Neural cell (in vitro differentiated cells): ENCODE measurements around the gene SFRP2.

Source experiments
- CTCF ChIP-seq: fragments of 450-650 bp; IDR thresholded peaks from 2 replicates; pipeline ENCODE4 v1.5.1; 2014; ENCODE audit warnings: antibody characterized with exemption, mild to moderate bottlenecking, moderate library complexity; ENCODE audit not compliant: poor library complexity, severe bottlenecking
- EP300 ChIP-seq: fragments of 450-650 bp; conservative IDR thresholded peaks from 2 replicates; pipeline ENCODE4 v1.6.1; 2014; ENCODE audit warnings: antibody characterized with exemption, mild to moderate bottlenecking, moderate library complexity; ENCODE audit not compliant: poor library complexity, severe bottlenecking
- EZH2 ChIP-seq: fragments of 200-600, 300-800 bp; shearing (Covaris generic), sonication (generic); IDR thresholded peaks from 2 replicates; pipeline ENCODE4 v1.6.1; 2014; ENCODE audit warnings: antibody characterized with exemption, low read length, borderline replicate concordance, mild to moderate bottlenecking; ENCODE audit not compliant: insufficient read depth, poor library complexity, severe bottlenecking
- POLR2AphosphoS5 ChIP-seq: IDR thresholded peaks from 2 replicates; pipeline ENCODE4 v1.6.1; 2012
- RAD21 ChIP-seq: fragments of 450-650 bp; conservative IDR thresholded peaks from 2 replicates; pipeline ENCODE4 v1.6.1; 2014; ENCODE audit warnings: antibody characterized with exemption, mild to moderate bottlenecking, moderate library complexity
- REST ChIP-seq: IDR thresholded peaks from 2 replicates; pipeline ENCODE4 v1.6.1; 2012; ENCODE audit warnings: borderline replicate concordance
- SMC3 ChIP-seq: fragments of 450-650 bp; conservative IDR thresholded peaks from 2 replicates; pipeline ENCODE4 v1.6.1; 2014; ENCODE audit warnings: antibody characterized with exemption, mild to moderate bottlenecking, moderate library complexity; ENCODE audit not compliant: poor library complexity
- TAF1 ChIP-seq: IDR thresholded peaks from 2 replicates; pipeline ENCODE4 v1.6.1; 2012; ENCODE audit warnings: low read depth

- TF ChIP-seq CTCF (no peak), POLR2AphosphoS5 (no peak), EP300 (no peak), EZH2 (no peak), REST (no peak), RAD21 (no peak), TAF1 (no peak), SMC3 (no peak)
Measured at GRCh38 chr4:153817466-153817865, 28.6 kb upstream of the SFRP2 start.
